Uterus (tissue), 2 donors: ENCODE results near the gene NOX5.

Source experiments
- POLR2A ChIP-seq, 2 donors: fragments of 450-650 bp; IDR thresholded peaks; one replicate each; pipeline ENCODE4 v1.6.1; 2016; ENCODE audit warnings: antibody characterized with exemption in 2 of 2, mild to moderate bottlenecking in 1 of 2, moderate library complexity in 1 of 2
- TF ChIP-seq, protein P1 (sequence below), 4 experiments: fragments of 200-600 bp in 2 of 4; fragments of 450-650 bp in 2 of 4; sonication (generic) in 2 of 4; IDR thresholded peaks; one replicate each; pipeline ENCODE4 v1.5.1; 2016 to 2019; ENCODE audit warnings: antibody characterized with exemption in 4 of 4, mild to moderate bottlenecking in 2 of 4, moderate library complexity in 1 of 4

DNA sequence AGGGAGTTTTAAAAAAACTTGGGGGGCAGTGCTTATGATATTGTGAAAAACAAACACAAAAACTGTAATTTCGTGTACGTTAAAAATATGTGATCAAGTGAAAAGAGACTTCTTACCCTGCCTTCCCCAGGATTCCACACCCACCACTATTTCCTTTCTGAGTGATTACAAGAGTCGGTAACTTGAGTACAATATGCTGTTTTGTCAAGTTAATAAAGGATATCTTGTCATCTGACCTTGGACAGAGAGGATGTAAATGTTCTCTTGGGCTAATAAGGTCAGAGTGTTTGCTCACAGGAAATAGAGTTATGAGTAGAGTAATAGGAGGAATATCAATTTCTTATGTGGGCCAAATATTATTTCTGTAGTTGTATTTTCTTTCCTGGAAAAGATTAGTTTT lies 68.1 kb downstream of the NOX5 start:
- TF ChIP-seq, protein P1, sequence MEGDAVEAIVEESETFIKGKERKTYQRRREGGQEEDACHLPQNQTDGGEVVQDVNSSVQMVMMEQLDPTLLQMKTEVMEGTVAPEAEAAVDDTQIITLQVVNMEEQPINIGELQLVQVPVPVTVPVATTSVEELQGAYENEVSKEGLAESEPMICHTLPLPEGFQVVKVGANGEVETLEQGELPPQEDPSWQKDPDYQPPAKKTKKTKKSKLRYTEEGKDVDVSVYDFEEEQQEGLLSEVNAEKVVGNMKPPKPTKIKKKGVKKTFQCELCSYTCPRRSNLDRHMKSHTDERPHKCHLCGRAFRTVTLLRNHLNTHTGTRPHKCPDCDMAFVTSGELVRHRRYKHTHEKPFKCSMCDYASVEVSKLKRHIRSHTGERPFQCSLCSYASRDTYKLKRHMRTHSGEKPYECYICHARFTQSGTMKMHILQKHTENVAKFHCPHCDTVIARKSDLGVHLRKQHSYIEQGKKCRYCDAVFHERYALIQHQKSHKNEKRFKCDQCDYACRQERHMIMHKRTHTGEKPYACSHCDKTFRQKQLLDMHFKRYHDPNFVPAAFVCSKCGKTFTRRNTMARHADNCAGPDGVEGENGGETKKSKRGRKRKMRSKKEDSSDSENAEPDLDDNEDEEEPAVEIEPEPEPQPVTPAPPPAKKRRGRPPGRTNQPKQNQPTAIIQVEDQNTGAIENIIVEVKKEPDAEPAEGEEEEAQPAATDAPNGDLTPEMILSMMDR (IDR thresholded peaks at IDR 0.05) = no peak
- TF ChIP-seq POLR2A (IDR thresholded peaks at IDR 0.05) = no peak
